Neutrophil (primary cell): ENCODE measurements around the gene ABHD16A.

Experiments
- H3K27ac ChIP-seq: fragments of 200-600 bp; sonication (generic); 2 replicates; pipeline ENCODE4 v1.5.1; 2016; ENCODE audit warnings: mild to moderate bottlenecking, moderate library complexity
- H3K27me3 ChIP-seq: fragments of 200-600 bp; sonication (generic); 2 replicates; pipeline ENCODE4 v1.6.0; 2016; ENCODE audit warnings: mild to moderate bottlenecking
- H3K36me3 ChIP-seq: fragments of 200-600 bp; sonication (generic); 2 replicates; pipeline ENCODE4 v1.5.1; 2017
- H3K4me1 ChIP-seq, 2 experiments: fragments of 200-600 bp in 1 of 2; sonication (generic) in 1 of 2; 1 replicate in 1 of 2; 2 replicates in 1 of 2; pipeline versions ENCODE4 v1.5.1 to v1.6.1; 2013 to 2016; ENCODE audit warnings: low read depth in 1 of 2, low read length in 1 of 2, mild to moderate bottlenecking in 1 of 2, moderate library complexity in 1 of 2; ENCODE audit not compliant: control insufficient read depth in 1 of 2, insufficient read depth in 1 of 2
- H3K4me3 ChIP-seq, 2 experiments: fragments of 200-600 bp in 1 of 2; sonication (generic) in 1 of 2; 1 replicate in 1 of 2; 2 replicates in 1 of 2; pipeline ENCODE4 v1.5.1; 2013 to 2016; ENCODE audit warnings: low read depth in 1 of 2, low read length in 1 of 2, mild to moderate bottlenecking in 1 of 2, moderate library complexity in 1 of 2
- H3K9me3 ChIP-seq: fragments of 200-600 bp; sonication (generic); 2 replicates; pipeline ENCODE4 v1.5.1; 2016
- CTCF ChIP-seq: fragments of 200-600 bp; sonication (generic); IDR thresholded peaks from 2 replicates; pipeline ENCODE4 v1.5.1; 2016; ENCODE audit warnings: antibody characterized with exemption

Gene ABHD16A

GRCh38 chr6:31700740-31701401 is 2.3 kb downstream of the ABHD16A start:
- no peak for TF ChIP-seq CTCF

GRCh38 chr6:31697555-31697954 is 5.6 kb downstream of the ABHD16A start:
- peaks cover 16 to 18% of the 10 kb centered on the region in 2 experiments for H3K4me1 ChIP-seq
- H3K9me3 ChIP-seq, result no peaks in the 10 kb centered on the region
- peaks cover 72% of the 10 kb centered on the region for H3K36me3 ChIP-seq
- H3K27me3 ChIP-seq, result no peaks in the 10 kb centered on the region
- H3K4me3 ChIP-seq, result no peak overlapping the region
- peak overlapping the region; percentile 51 for H3K27ac ChIP-seq
- TF ChIP-seq CTCF, result no peak

More at GRCh38 chr6:31700740-31701401, 2.3 kb downstream of the ABHD16A start:
- no peaks in the 10 kb centered on the region for H3K9me3 ChIP-seq
- H3K4me3 ChIP-seq, result no peak overlapping the region
- H3K27ac ChIP-seq, result peak overlapping the region; percentile 99
- H3K36me3 ChIP-seq, result peaks cover 39% of the 10 kb centered on the region
- no peaks in the 10 kb centered on the region for H3K27me3 ChIP-seq
- peaks cover 25% of the 10 kb centered on the region in 2 experiments for H3K4me1 ChIP-seq

- Histone ChIP-seq H3K9me3 (no peaks in the 10 kb centered on the region), H3K27ac (no peak overlapping the region), H3K27me3 (no peaks in the 10 kb centered on the region), H3K36me3 (peaks cover 83% of the 10 kb centered on the region), H3K4me3 (no peak overlapping the region), H3K4me1 (no peaks in the 10 kb centered on the region)
- no peak for TF ChIP-seq CTCF
Observed at GRCh38 chr6:31693535-31693934, 9.6 kb downstream of the ABHD16A start.

GRCh38 chr6:31692886-31693285 is 10.2 kb downstream of the ABHD16A start:
- no peaks in the 10 kb centered on the region for H3K4me1 ChIP-seq
- peaks cover 89% of the 10 kb centered on the region for H3K36me3 ChIP-seq
- TF ChIP-seq CTCF, result no peak
- no peak overlapping the region for H3K4me3 ChIP-seq
- H3K9me3 ChIP-seq, result no peaks in the 10 kb centered on the region
- no peak overlapping the region for H3K27ac ChIP-seq
- H3K27me3 ChIP-seq, result no peaks in the 10 kb centered on the region

GRCh38 chr6:31692353-31692752 is 10.8 kb downstream of the ABHD16A start:
- no peaks in the 10 kb centered on the region for H3K9me3 ChIP-seq
- TF ChIP-seq CTCF, result no peak
- no peak overlapping the region for H3K27ac ChIP-seq
- H3K27me3 ChIP-seq, result no peaks in the 10 kb centered on the region
- H3K4me1 ChIP-seq, result no peaks in the 10 kb centered on the region
- no peak overlapping the region for H3K4me3 ChIP-seq
- peaks cover 94% of the 10 kb centered on the region for H3K36me3 ChIP-seq
